Activated gamma-delta T cell treated with anti-CD3 and anti-CD28 coated beads, Interleukin-2, amount 50 U/mL, for 16 hours (primary cell): ENCODE results near the gene ZFYVE21.
A peak's percentile ranks its signal among the peaks of the same experiment; 100 is the strongest.
"Not testable (repeated sequence)": the region's sequence is repeated elsewhere in the genome, so short reads cannot be mapped to it uniquely, and the experiment has no call there.

Experiments
- DNase-seq: peaks from one replicate; pipeline ENCODE4 v3.0.0-alpha.2; 2020; ENCODE audit warnings: low read depth

ZFYVE21 gene

DNA sequence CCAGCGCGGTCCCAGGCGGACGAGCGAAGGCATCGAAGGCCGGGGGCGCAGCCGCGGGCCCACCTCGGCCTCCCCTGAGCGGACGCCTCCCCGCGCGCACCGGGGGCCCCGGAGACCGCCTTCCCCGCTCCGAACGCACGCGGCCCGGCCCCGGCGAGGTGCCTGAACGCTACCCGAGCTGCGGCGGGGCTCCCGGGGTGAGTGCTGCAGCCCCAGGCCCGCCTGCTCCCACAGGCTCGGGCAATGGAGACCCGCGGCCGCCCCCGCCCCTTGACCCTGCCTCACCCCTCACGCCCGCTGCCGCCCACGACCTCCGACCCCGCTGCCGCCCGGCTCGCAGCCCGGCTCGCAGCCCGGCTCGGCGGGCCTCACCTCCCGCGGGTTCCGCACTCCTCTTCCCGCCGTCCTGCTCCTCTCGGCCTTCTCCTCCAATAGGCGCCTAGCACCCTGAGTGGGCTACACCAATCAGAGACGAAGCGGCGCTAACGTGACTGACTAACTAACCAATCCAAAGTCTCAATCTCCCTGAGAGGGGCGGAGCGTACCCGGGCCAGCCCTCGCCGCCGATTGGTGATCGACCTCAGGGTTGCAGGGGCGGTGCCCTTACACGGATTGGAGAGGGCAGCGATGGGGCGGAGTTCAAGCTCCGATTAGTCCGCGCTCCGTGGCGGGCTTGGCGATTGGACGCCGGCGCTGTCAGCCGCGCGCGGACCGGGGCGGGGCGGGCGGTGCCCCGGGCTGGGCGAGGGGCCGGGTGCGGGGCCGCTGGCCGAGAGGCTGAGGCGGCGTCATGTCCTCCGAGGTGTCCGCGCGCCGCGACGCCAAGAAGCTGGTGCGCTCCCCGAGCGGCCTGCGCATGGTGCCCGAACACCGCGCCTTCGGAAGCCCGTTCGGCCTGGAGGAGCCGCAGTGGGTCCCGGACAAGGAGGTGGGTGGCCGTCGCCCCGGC lies at the start of gene ZFYVE21, which contains the start of gene XRCC3:
Gene ZFYVE21, plus strand, starts transcription at position 759 of the 949 bp plus-strand sequence. Its CDS starts 32 bp downstream, at position 791.
Gene XRCC3, minus strand, starts transcription at position 400 of the 949 bp plus-strand sequence. CDS start 4,364 bp downstream, outside the sequence.
- DNase-seq = peak; percentile 100

DNA sequence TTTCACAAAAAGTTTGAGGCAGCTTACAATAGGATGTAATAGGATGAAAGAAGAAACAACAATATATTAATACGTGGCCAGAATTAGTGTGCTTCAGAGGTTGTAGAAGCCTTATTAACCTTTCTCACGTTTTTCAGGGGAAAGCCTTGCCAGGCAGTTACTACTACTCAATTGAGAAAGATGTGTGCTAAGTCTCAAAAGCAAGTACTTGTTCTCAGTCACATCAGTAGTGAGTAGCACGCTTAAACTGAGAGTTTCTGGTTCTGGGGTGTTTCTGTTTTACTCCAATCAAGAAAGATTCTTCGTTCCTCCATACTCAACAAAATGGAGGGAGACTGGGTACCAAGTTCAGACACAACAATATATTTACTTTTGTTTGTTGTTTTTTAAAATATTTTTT lies 47.9 kb upstream of the ZFYVE21 start:
- no peak for DNase-seq

DNA sequence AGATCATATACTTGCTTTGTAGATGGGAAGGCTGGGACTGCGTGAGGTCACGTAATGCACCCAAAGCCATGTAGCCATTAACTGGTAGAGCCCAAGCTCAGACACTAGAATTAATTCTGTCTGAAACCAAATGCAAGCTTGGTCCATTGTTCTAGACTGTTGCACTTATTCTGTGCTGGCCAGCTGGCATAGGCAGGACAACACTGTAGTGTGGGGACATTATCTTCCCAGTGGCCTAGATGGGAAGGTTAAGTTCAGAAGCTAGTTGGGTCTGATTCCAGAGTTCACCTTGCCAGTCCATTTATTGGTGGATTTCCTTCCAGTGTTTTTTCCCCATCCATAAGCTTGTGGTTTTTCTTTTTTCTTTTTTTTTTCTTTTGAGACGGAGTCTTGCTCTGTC lies 47.5 kb upstream of the ZFYVE21 start:
- no peak for DNase-seq

DNA sequence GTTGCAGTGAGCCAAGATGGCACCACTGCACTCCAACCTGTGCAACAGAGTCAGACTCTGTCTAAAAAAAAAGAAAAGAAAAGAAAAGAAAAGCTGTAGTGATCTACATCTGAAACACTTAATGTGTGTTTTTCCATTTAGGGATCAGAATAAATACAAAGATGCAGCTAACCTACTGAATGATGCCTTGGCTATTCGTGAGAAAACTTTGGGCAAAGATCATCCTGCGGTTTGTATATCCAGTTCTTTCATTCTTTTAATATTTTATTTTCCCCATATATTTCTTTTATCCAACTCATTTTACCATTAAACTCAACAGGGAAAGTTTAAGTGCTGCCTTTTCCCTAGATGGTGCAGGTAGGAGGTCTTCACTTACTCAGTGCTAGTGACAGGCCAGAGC lies 46.2 kb upstream of the ZFYVE21 start:
- no peak for DNase-seq

DNA sequence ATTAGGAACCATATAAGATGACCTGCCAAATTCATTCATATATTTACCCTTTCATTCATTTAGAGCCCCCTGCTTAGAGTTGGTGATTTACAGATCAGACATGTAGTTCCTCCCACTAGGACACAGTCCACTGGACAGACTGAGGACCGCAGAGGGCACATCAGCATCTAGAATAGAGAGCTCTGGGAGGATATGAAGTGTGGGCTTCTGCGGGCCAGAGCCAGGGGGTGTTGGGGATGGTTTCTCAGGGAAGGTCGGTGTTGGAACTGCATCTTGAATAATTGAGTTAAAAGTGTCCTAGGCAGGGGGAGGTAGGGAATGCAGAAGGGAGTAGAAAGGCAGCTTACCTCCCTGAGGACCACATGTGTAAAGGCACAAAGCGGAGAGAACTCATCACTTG lies 43.7 kb upstream of the ZFYVE21 start:
- no peak for DNase-seq

DNA sequence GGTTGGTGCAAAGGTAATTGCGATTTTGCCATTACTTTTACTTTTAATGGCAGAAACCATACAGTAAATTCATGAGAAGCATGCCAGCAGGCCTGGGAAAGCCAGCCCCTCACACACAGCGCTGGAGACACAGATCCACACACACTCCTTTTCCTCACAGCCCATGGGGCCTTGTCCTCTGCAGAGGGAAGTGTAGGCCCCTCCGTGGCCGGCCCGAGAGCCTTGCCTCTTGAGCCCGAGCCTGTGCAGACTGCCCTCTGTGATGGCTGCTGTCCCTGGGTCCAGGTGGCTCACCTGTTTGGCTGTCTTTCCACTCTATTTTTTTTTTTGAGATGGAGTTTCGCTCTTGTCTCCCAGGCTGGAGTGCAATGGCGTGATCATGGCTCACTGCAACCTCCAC lies 39.7 kb upstream of the ZFYVE21 start:
- no peak for DNase-seq

DNA sequence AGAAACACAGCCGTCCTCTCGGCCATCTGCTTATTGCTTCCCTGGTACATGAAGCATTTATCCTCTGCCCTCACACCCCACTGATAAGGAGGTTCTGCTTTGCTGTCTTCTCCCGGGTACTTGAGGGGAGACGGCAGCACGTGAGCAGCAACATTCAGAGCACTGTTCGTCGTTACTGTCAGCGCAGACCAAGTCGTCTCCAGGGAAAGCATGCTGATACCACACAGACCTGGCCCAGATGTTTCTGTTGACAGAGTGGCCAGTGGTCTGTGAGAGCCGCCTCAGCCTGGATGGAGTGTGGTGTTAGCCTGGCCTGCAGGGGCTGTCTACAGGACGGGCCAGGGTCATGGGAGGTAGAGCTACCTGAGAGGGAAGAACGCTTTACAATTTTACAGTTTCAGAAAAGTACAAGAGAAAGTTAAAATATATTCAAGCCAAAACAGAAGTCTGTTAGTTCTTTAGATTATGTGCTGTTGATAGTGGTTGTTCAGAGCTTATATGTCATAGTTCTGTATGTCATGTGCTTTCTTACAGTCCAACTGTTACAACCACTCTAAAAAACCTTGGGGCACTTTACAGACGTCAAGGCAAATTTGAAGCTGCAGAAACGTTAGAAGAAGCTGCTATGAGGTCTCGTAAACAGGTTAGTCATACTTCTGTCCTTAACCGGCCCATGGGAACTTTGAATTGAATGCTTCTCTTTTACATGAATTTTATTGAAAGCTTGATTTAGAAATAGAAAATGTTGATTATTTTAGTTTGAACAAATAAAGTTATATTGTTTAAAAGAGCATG lies 38.5 kb upstream of the ZFYVE21 start:
- no peak for DNase-seq

DNA sequence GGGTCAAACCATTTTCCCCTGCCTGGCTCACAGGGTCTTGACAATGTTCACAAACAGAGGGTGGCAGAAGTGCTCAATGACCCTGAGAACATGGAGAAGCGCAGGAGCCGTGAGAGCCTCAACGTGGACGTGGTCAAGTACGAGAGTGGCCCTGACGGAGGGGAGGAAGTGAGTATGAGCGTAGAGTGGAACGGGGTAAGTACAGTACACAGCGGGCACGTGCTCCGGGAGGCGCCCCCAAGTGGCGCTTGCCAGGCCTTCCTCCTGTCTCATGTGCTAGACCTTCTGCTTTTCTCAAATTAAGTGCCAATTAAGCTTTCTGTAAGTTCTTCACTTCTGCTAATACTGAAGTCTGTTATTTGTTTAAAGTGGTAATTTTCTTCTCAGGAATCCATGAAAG lies 36.3 kb upstream of the ZFYVE21 start:
- DNase-seq = peak; percentile 17

DNA sequence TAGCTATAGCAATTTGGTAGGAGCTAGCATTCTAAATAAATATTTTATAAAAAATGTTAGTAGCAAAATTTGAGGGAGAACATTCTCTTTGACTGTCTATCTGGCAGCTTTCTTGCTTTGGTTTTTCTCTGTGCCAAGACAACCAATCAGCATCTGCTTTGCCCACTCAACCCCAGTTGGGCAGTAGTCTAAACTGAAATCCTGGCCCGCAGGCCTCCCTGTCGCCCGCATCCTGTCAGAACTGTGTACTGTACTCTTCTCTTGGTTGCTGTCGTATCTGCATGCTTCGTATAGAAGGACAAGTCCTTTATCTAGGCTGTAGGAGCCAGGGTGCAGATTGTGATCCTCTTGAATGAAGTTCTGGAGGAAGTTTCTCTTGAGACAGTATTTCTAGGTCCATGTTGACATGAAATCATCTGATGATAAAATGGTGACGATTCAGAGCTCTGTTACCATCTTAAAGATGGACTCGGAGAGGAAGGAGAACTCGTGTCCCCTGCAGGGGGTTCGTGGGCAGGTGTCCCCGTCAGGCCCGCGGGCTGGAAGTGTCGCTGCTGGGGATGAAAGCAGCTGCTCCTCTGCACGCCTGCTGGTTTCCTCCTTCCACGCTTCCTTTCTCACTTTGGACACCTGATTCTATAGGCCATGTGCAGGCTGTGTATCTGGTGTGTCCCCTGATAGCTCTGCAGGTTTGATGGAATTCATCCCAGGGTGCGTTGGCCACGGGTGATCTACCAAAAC lies 34.9 kb upstream of the ZFYVE21 start:
- no peak for DNase-seq

DNA sequence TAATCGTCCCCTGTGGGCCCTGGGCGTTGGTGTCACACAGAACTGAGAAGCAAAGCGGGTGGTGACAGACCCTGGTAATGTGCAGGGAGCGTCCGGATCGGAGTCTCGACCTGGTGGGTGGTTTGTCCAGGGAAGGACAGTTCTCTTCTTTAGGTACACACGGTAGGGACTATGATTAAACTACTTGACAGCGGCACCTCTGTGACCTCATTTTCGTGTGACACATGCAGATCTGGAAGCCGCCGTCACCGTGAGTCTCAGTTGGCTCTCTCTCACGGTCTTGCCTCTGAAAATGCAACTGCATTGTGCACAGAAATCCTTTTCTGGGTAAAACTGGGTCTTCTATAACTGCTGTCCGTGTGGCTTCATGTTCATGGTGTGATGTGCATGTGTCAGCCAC lies 32.5 kb upstream of the ZFYVE21 start:
- DNase-seq = no peak

DNA sequence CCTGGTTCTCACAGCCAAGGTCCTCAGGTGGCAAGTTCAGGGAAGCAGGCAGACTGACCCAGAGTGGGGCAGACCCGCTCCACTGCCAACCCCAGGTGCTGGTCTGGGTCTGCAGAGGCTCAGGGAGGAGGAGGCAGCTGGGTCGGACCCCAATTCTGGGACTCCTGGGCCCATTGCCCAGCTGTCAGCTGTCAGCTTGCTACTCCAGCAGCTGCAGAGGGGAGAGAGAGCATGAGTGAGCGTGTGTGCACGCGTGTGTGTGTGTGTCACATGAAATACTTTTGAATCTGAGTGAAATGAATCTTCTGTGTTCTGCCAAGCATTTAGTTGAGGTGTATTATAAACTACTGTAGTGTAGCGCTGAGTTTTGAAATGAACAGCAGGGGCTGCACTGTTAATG lies 31.1 kb upstream of the ZFYVE21 start:
- DNase-seq = no peak

DNA sequence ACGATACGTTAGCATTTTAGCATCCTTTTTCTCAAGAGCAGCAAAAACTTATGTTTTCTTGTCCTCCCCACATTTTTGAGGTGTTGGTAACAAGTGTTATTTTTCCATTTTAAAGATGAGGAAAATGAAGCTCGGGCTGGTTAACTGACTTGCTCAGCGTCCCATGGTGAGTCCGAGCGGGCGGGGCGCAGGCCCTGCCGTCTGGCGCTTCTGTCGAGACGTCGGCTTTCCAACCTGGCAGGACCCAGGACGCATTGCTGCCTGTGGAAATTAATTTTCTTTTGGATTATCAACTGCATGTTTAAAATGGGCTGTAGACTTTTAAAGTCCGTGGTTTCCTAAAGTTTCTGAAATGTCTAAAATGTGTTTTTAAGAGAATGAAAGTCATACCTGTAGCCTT lies 30.7 kb upstream of the ZFYVE21 start:
- DNase-seq = no peak

DNA sequence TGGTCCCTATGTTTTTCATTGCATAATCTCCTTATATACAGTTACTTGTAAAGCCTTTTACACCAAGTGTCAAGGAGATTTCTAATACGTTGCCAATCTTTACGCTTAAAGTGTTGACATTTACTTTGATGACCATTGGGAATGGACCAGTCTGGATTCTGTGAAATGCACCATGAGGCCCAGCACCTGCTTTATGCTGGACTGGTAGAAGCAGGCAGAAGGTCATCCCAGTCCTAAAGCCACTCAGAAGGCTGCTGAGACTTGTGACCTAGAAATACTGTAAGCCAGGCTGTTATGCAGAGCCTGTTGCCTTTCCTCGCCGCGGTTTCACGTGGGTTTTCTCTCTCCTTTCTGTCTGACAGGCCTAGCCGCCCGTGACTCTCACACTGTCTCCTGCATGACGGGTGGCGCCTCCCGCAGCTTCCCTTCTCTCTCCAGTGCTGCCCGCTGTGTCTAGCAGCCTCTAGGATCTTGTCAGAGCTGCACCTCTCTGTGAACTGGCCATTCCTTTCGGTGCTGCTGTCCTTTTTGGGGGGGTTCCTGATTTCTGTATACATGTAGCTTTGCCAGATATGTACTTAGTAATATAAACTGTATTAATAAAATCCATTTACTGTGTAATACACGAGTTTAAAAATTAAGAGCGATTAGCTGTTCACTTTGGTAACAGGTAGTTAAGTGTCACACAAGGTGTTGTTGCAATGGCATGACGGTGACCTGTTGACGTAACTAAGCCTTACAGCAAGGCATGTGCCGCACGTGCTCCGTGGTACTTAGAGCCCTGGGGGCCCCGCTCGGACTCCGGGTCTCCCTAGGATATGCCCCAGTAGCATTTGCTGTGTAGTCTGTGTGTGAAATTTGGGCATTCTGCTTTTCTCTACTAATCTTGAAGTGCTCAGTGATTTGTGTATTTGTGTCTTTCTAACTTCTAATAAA lies 30.1 kb upstream of the ZFYVE21 start:
- no peak for DNase-seq

DNA sequence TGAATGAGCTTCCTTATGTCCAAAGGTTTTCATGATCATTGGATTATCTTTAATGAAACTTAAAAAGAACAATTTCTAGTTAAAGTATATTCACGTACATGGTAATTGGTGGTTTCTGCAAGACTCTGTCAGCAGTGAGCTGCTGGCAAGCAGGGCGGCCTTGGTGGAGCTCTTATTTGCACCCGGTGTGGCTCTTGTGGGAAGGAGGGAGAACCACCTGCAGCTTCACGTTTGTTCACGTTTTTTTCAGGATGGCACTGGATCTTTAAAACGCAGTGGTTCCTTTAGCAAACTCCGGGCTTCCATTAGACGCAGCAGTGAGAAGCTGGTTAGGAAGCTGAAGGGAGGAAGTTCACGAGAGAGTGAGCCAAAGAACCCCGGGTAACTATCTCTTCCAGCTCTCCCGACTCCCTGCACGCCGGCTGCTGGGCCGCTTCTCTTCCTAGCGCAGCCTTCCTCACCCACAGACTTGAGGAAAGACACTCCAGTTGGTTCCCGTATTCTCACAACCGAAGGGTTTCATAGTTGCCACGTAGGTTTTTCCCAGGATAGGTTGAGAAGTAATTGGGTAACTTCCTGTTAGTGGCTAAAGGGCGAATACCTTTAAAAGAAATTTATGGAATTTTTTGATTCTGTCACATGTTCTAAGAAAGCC lies 28.7 kb upstream of the ZFYVE21 start:
- DNase-seq = no peak

DNA sequence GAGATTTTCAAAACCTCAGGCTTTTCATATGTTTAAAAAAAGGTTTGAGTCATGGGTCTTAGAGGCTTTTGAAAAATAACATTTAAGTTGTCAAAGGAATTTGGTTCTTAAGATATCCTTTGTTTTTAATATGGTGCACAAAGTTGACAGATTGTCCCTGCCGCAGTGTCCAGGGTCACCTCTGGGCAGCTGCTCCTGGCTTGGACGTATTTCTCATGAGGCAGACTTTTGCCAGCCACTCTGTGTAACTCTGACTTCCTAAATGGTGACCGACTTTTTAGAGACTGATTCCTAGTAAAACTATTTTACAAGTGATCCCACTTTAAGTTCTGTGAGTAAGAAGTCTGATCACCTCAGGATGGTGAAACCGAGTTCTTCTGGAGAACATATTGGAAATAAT lies 27.9 kb upstream of the ZFYVE21 start:
- no peak for DNase-seq

DNA sequence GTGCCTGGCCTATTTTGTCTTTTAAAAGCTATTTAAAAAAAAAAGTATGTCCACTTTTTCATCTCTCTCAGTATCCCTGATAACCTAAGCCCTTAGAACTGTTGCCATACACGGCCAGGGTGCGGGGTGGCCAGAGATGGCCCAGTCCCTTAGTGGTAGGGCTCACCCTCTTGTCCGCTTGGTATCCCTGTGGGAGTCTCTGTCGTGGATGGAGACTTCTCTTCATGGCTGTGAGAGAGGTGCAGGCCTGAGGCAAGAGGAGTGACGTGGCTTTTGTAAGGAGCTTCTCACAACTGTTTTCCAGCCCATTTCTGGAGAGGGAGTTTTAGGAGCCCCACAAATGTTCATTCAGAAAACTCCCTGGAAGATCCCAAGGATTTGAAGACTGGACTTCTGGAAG lies 27.2 kb upstream of the ZFYVE21 start:
- DNase-seq = no peak

DNA sequence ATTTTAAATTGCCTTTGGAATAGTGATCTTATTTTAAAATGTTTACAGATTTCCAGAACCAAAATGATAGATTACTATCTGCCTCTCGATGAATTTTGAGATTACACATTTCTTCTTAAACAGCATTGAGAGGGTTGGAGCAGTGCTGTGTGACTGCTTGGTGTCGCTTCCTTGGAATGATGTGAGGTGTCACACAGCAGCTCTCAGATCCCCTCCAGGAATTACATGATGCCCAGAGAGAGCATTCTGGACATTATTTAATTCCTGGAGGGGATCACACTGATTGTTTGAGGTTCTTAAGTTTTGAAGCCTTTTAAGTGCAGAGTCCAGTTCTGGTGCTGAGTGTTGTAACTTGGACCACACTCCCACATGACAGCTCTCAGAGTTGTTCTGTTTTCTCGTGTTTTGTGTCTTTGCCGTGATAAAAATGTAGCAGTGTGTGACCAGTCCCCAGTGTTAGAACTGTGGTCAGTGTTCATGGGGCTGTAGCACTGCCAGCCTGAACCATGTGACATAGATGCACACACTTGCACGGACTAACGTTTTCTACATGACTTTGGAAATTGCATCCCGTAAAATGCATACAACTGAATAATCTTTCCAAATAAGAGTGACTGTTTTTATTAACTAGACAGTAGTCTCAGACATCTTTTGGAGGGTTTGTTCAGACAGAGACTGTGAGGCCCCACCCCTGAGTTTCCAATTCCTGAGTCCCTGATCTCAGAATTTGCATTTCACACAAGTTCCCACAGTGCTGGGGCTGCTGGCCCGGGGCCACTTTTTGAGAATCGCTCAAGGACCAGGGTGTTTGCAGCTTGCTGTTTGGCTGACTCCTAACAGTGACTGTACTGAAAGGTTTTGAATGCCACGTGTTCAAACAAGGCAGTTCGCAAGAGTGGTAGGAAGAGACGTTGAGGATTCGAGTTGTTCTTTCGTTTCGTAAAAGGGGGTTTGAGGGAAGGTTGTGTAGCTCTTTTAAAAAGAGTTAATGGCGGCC lies 26.4 kb upstream of the ZFYVE21 start:
- DNase-seq = no peak

DNA sequence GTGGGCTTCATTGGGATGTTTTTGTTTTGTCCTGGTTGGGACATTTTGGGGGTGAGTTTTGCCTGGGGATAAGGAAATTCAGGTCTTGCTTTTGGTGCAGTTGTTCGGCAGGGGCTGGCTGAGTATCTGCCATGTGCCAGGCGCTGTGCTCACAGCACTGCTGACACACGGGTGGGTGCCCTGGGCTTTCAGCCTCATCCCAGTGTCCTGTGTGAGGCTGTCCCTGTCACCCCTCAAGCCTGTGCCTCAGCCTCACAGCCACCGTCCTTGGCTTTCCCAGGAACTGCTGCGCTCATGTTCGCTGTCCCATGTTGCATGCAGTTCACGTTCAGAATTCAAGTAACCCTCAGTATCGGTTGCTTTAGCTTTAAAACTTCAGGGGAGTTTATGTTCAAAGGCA lies 25.3 kb upstream of the ZFYVE21 start:
- no peak for DNase-seq

DNA sequence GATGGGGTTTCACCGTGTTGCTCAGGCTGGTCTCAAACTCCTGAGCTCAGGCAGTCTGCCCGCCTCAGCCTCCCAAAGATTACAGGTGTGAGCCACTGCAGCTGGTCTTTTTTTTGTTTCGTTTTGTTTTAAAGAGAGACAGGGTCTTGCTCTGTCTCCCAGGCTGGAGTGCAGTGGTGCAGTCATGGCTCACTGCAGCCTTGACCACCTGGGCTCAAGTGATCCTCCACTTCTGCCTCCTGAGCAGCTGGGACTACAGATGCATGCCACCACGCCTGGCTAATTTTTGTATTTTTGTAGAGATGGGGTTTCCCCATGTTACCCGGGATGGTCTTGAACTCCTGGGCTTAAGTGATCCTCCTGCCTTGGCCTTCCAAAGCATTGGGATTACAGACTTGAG lies 24.0 kb upstream of the ZFYVE21 start:
- DNase-seq = not testable (repeated sequence)
